Right atrium auricular region (tissue), 2 donors: Measurements from ENCODE around the gene DPP10. TPM values are rescaled to one million over a fixed set of nuclear protein-coding genes. Genes with fewer than 3 reads are reported as not detected.

Source experiments
- DNase-seq: peaks from one replicate; pipeline ENCODE4 v3.0.0-alpha.2; 2019; ENCODE audit warnings: low spot score
- H3K27ac ChIP-seq, 2 donors: fragments of 200-600 bp; sonication (generic); 1 replicate in 1 of 2; 2 replicates in 1 of 2; pipeline ENCODE4 v1.5.1; 2016 to 2019
- H3K27me3 ChIP-seq, 2 donors: fragments of 200-600 bp; sonication (generic); one replicate each; pipeline versions ENCODE4 v1.5.1 to v1.6.0; 2017 to 2019
- H3K36me3 ChIP-seq: fragments of 200-600 bp; sonication (generic); one replicate; pipeline ENCODE4 v1.5.1; 2016
- H3K4me1 ChIP-seq, 2 donors: fragments of 200-600 bp; sonication (generic); one replicate each; pipeline versions ENCODE4 v1.5.1 to v1.6.0; 2017 to 2019
- H3K4me3 ChIP-seq, 2 donors: fragments of 200-600 bp; sonication (generic); 1 replicate in 1 of 2; 2 replicates in 1 of 2; pipeline ENCODE4 v1.5.1; 2017 to 2019; ENCODE audit warnings: mild to moderate bottlenecking in 1 of 2, moderate library complexity in 1 of 2
- H3K9me3 ChIP-seq, 2 donors: fragments of 200-600 bp; sonication (generic); one replicate each; pipeline ENCODE4 v1.5.1; 2019
- CTCF ChIP-seq, 2 donors: fragments of 200-600 bp; sonication (generic); IDR thresholded peaks; one replicate each; pipeline ENCODE4 v1.5.1; 2019; ENCODE audit warnings: antibody characterized with exemption in 2 of 2
- total RNA-seq, 2 donors: library from RNA; depleted of rRNA; stranded (reverse); fragments of >200 nt; gene quantifications; one replicate each; pipeline ENCODE4 v1.1.0, GENCODE V29; 2016

Gene DPP10
- total RNA-seq, 2 donors from 2014 or later: not detected

DNA sequence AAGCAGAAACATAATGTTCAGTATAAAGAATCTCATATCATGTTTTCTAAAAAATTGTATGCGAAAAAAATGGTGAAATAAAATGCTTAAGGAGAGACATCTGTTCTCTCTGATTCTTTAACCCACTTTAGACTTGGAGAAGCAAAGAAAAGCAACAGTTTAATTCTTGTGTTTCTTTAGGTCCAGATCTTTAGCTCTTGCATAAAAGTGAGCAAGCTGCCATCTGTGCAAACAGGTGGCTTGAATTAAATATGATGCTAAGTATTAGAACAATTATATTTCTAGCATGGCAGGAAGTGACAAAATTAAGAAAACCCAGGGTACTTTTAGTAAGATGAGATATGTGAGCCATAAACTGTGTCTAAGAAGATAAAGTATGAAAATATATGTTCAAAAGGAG, 1038.3 kb downstream of the DPP10 start:
- Histone ChIP-seq H3K4me1 (no peaks in the 10 kb centered on the region), H3K27me3 (no peaks in the 10 kb centered on the region), H3K36me3 (no peaks in the 10 kb centered on the region), H3K27ac (no peak overlapping the region), H3K9me3 (no peaks in the 10 kb centered on the region), H3K4me3 (no peak overlapping the region)
- no peak for DNase-seq
- no peak for TF ChIP-seq CTCF (IDR thresholded peaks at IDR 0.05)

GRCh38 chr2:115481842-115482241, 1039.4 kb downstream of the DPP10 start:
- Histone ChIP-seq H3K9me3 (peaks cover 0 to 5% of the 10 kb centered on the region in 2 donors), H3K27me3 (no peaks in the 10 kb centered on the region), H3K4me3 (no peak overlapping the region), H3K36me3 (no peaks in the 10 kb centered on the region), H3K4me1 (no peaks in the 10 kb centered on the region), H3K27ac (no peak overlapping the region)
- DNase-seq: no peak
- TF ChIP-seq CTCF (IDR thresholded peaks at IDR 0.05): no peak

- Histone ChIP-seq H3K9me3 (peaks cover 0 to 5% of the 10 kb centered on the region in 2 donors), H3K4me3 (no peak overlapping the region), H3K4me1 (no peaks in the 10 kb centered on the region), H3K27me3 (no peaks in the 10 kb centered on the region), H3K27ac (no peak overlapping the region), H3K36me3 (no peaks in the 10 kb centered on the region)
- DNase-seq: no peak
- TF ChIP-seq CTCF (IDR thresholded peaks at IDR 0.05): no peak
Observed at GRCh38 chr2:115483666-115484065, 1041.2 kb downstream of the DPP10 start.

- no peak for DNase-seq
- Histone ChIP-seq H3K36me3 (no peaks in the 10 kb centered on the region), H3K9me3 (peaks cover 0 to 5% of the 10 kb centered on the region in 2 donors), H3K4me1 (no peaks in the 10 kb centered on the region), H3K4me3 (no peak overlapping the region), H3K27ac (no peak overlapping the region), H3K27me3 (no peaks in the 10 kb centered on the region)
- no peak for TF ChIP-seq CTCF (IDR thresholded peaks at IDR 0.05)
Observed at GRCh38 chr2:115484486-115484885, 1042.0 kb downstream of the DPP10 start.

DNA sequence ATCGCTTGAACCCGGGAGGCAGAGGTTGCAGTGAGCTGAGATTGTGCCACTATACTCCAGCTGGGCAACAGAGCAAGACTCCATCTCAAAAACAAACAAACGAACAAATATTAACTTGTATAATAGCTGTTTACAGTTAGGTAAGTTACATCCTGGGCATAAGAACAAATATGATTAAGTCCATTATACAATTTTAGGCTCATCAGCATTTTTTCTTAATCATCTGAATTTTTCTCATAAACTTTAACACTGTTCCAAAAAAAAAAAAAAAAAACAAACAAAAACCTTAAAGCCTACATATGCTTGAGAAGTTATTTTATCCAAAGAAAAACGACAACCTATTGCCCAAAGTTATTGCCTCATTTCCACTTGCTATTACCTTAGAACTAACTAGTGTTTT, 1042.5 kb downstream of the DPP10 start:
- H3K36me3 ChIP-seq: no peaks in the 10 kb centered on the region
- no peaks in the 10 kb centered on the region for H3K4me1 ChIP-seq
- no peak for DNase-seq
- H3K27me3 ChIP-seq: no peaks in the 10 kb centered on the region
- TF ChIP-seq CTCF (IDR thresholded peaks at IDR 0.05): no peak
- H3K9me3 ChIP-seq: peaks cover 0 to 5% of the 10 kb centered on the region in 2 donors
- no peak overlapping the region for H3K27ac ChIP-seq
- no peak overlapping the region for H3K4me3 ChIP-seq

- peaks cover 0 to 5% of the 10 kb centered on the region in 2 donors for H3K9me3 ChIP-seq
- no peak for TF ChIP-seq CTCF (IDR thresholded peaks at IDR 0.05)
- DNase-seq: no peak
- no peak overlapping the region for H3K4me3 ChIP-seq
- H3K36me3 ChIP-seq: no peaks in the 10 kb centered on the region
- no peaks in the 10 kb centered on the region for H3K4me1 ChIP-seq
- H3K27ac ChIP-seq: no peak overlapping the region
- H3K27me3 ChIP-seq: no peaks in the 10 kb centered on the region
Observed at GRCh38 chr2:115491186-115491793, 1048.8 kb downstream of the DPP10 start.
